Measurements from ENCODE around the gene DBET. TPM values are rescaled to one million over a fixed set of nuclear protein-coding genes. Genes with fewer than 3 reads are reported as not detected.
"Not testable (repeated sequence)": the region's sequence is repeated elsewhere in the genome, so short reads cannot be mapped to it uniquely, and the experiment has no call there.

Gene DBET
- under 1 TPM in 1 of 5 donors, not detected in 4; 0.09 TPM for total RNA-seq
- total RNA-seq (2013) = not detected
- 0 reads per million in 29 experiments for total RNA-seq

GRCh38 chr4:190064342-190064741, at the start of gene DBET:
Gene DBET (plus strand): TSS chr4:190064502.
- ATAC-seq (replicated peaks in 1 of 4); H3K9me3 Mint-ChIP-seq; H3K4me3 ChIP-seq (ENCODE audit: control insufficient read depth in 1 of 2, extremely low read depth in 1 of 2, low read length in 1 of 2); DNase-seq; POLR2A ChIA-PET; H3K36me3 Mint-ChIP-seq; H3K4me1 Mint-ChIP-seq; H3K27ac Mint-ChIP-seq; H3K36me3 ChIP-seq (ENCODE audit: control insufficient read depth in 2 of 2, extremely low read depth in 1 of 2, insufficient read depth in 1 of 2, low read length in 1 of 2); H3K27ac ChIP-seq (ENCODE audit: low read length); H3K9me3 ChIP-seq; H3K27me3 Mint-ChIP-seq; H3K4me3 Mint-ChIP-seq; H3K27me3 ChIP-seq (replicated peaks in 1 of 2; ENCODE audit: control insufficient read depth in 2 of 2, extremely low read depth in 1 of 2, insufficient read depth in 2 of 2, low read length in 1 of 2); CTCF ChIA-PET; H3K4me1 ChIP-seq (ENCODE audit: control insufficient read depth in 1 of 2, extremely low read depth in 1 of 2, insufficient read depth in 2 of 2, low read length in 2 of 2): not testable (repeated sequence)
- WGBS (ENCODE audit: insufficient coverage) = no CpG with 5 or more reads among the region's 2 CpGs

- POLR2A ChIA-PET = no interaction called here
- Mint-ChIP-seq H3K9me3 (peaks cover 0 to 7% (median 0%) of the 10 kb centered on the region in 3 donors), H3K36me3 (no peaks in the 10 kb centered on the region), H3K4me3 (peak overlapping the region; percentile 24 to 61 (median 25)), H3K27me3 (peaks cover 53 to 66% of the 10 kb centered on the region in 2 donors), H3K4me1 (peaks cover 30 to 32% (median 30%) of the 10 kb centered on the region in 3 donors), H3K27ac (no peak overlapping the region)
- Histone ChIP-seq H3K4me3 (ENCODE audit: control insufficient read depth in 1 of 2, extremely low read depth in 1 of 2, low read length in 1 of 2) (no peak overlapping the region), H3K27ac (ENCODE audit: low read length) (no peak overlapping the region), H3K27me3 (replicated peaks in 1 of 2; ENCODE audit: control insufficient read depth in 2 of 2, extremely low read depth in 1 of 2, insufficient read depth in 2 of 2, low read length in 1 of 2) (peaks cover 10 to 53% of the 10 kb centered on the region in 2 experiments), H3K4me1 (ENCODE audit: control insufficient read depth in 1 of 2, extremely low read depth in 1 of 2, insufficient read depth in 2 of 2, low read length in 2 of 2) (peaks cover 0 to 15% of the 10 kb centered on the region in 2 experiments), H3K9me3 (no peaks in the 10 kb centered on the region), H3K36me3 (ENCODE audit: control insufficient read depth in 2 of 2, extremely low read depth in 1 of 2, insufficient read depth in 1 of 2, low read length in 1 of 2) (no peaks in the 10 kb centered on the region)
- CTCF ChIA-PET = no interaction called here
- DNase-seq = peak in 1 of 35 experiments; percentile 9
- peak in 3 of 4 experiments; percentile 45 to 63 (median 56) for ATAC-seq (replicated peaks in 1 of 4)
- 10% methylated on average over 75 of the region's 76 CpGs for WGBS (ENCODE audit: insufficient coverage)
Measured at GRCh38 chr4:190014771-190015537, 49.3 kb upstream of the DBET start.

- no peak overlapping the region for H3K27ac Mint-ChIP-seq
- CTCF ChIA-PET = no interaction called here
- POLR2A ChIA-PET = no interaction called here
- Histone ChIP-seq H3K36me3 (ENCODE audit: control insufficient read depth in 2 of 2, extremely low read depth in 1 of 2, insufficient read depth in 1 of 2, low read length in 1 of 2) (no peaks in the 10 kb centered on the region), H3K4me3 (ENCODE audit: control insufficient read depth in 1 of 2, extremely low read depth in 1 of 2, low read length in 1 of 2) (no peak overlapping the region), H3K9me3 (no peaks in the 10 kb centered on the region), H3K27me3 (replicated peaks in 1 of 2; ENCODE audit: control insufficient read depth in 2 of 2, extremely low read depth in 1 of 2, insufficient read depth in 2 of 2, low read length in 1 of 2) (peaks cover 14 to 61% of the 10 kb centered on the region in 2 experiments), H3K27ac (ENCODE audit: low read length) (no peak overlapping the region), H3K4me1 (ENCODE audit: control insufficient read depth in 1 of 2, extremely low read depth in 1 of 2, insufficient read depth in 2 of 2, low read length in 2 of 2) (peaks cover 0 to 19% of the 10 kb centered on the region in 2 experiments)
- H3K9me3 Mint-ChIP-seq = peaks cover 0 to 7% (median 0%) of the 10 kb centered on the region in 3 donors
- no peaks in the 10 kb centered on the region for H3K36me3 Mint-ChIP-seq
- peak overlapping the region in 2 of 3 donors; percentile 25 to 59 for H3K4me3 Mint-ChIP-seq
- WGBS (ENCODE audit: insufficient coverage) = 20% methylated on average over 35 of the region's 43 CpGs
- ATAC-seq (replicated peaks in 1 of 4) = no peak
- H3K4me1 Mint-ChIP-seq = peaks cover 36 to 40% (median 38%) of the 10 kb centered on the region in 3 donors
- no peak for DNase-seq
- peaks cover 56 to 74% of the 10 kb centered on the region in 2 donors for H3K27me3 Mint-ChIP-seq
Measured at GRCh38 chr4:190015538-190016368, 48.5 kb upstream of the DBET start.

GRCh38 chr4:190016369-190017289, 47.7 kb upstream of the DBET start:
- Mint-ChIP-seq H3K4me3 (peak overlapping the region in 1 of 3 donors; percentile 59), H3K4me1 (peaks cover 42 to 47% (median 43%) of the 10 kb centered on the region in 3 donors), H3K27me3 (peaks cover 59 to 75% of the 10 kb centered on the region in 2 donors)

GRCh38 chr4:190017357-190018200, 46.7 kb upstream of the DBET start:
- Histone ChIP-seq H3K9me3 (no peaks in the 10 kb centered on the region), H3K27ac (ENCODE audit: low read length) (no peak overlapping the region), H3K4me3 (ENCODE audit: control insufficient read depth in 1 of 2, extremely low read depth in 1 of 2, low read length in 1 of 2) (no peak overlapping the region), H3K4me1 (ENCODE audit: control insufficient read depth in 1 of 2, extremely low read depth in 1 of 2, insufficient read depth in 2 of 2, low read length in 2 of 2) (peaks cover 0 to 25% of the 10 kb centered on the region in 2 experiments), H3K36me3 (ENCODE audit: control insufficient read depth in 2 of 2, extremely low read depth in 1 of 2, insufficient read depth in 1 of 2, low read length in 1 of 2) (no peaks in the 10 kb centered on the region), H3K27me3 (replicated peaks in 1 of 2; ENCODE audit: control insufficient read depth in 2 of 2, extremely low read depth in 1 of 2, insufficient read depth in 2 of 2, low read length in 1 of 2) (peaks cover 12 to 65% of the 10 kb centered on the region in 2 experiments)
- H3K27me3 Mint-ChIP-seq = peaks cover 57 to 65% of the 10 kb centered on the region in 2 donors
- H3K4me3 Mint-ChIP-seq = peak overlapping the region in 1 of 3 donors; percentile 59
- H3K4me1 Mint-ChIP-seq = peaks cover 42 to 47% (median 43%) of the 10 kb centered on the region in 3 donors
- CTCF ChIA-PET = no interaction called here
- peaks cover 0 to 7% (median 0%) of the 10 kb centered on the region in 3 donors for H3K9me3 Mint-ChIP-seq
- POLR2A ChIA-PET = no interaction called here
- H3K27ac Mint-ChIP-seq = no peak overlapping the region
- no peaks in the 10 kb centered on the region for H3K36me3 Mint-ChIP-seq
- ATAC-seq (replicated peaks in 1 of 4) = no peak
- 8% methylated on average over 61 of the region's 62 CpGs for WGBS (ENCODE audit: insufficient coverage)
- DNase-seq = no peak

More at GRCh38 chr4:190016369-190017289, 47.7 kb upstream of the DBET start:
- Histone ChIP-seq H3K9me3 (no peaks in the 10 kb centered on the region), H3K36me3 (ENCODE audit: control insufficient read depth in 2 of 2, extremely low read depth in 1 of 2, insufficient read depth in 1 of 2, low read length in 1 of 2) (no peaks in the 10 kb centered on the region), H3K27me3 (replicated peaks in 1 of 2; ENCODE audit: control insufficient read depth in 2 of 2, extremely low read depth in 1 of 2, insufficient read depth in 2 of 2, low read length in 1 of 2) (peaks cover 14 to 68% of the 10 kb centered on the region in 2 experiments), H3K27ac (ENCODE audit: low read length) (no peak overlapping the region), H3K4me1 (ENCODE audit: control insufficient read depth in 1 of 2, extremely low read depth in 1 of 2, insufficient read depth in 2 of 2, low read length in 2 of 2) (peaks cover 0 to 25% of the 10 kb centered on the region in 2 experiments), H3K4me3 (ENCODE audit: control insufficient read depth in 1 of 2, extremely low read depth in 1 of 2, low read length in 1 of 2) (no peak overlapping the region)
- ChIA-PET POLR2A (no interaction called here), CTCF (no interaction called here)
- Mint-ChIP-seq H3K27ac (no peak overlapping the region), H3K36me3 (no peaks in the 10 kb centered on the region), H3K9me3 (peaks cover 0 to 7% (median 0%) of the 10 kb centered on the region in 3 donors)
- WGBS (ENCODE audit: insufficient coverage) = 24% methylated on average over 31 of the region's 43 CpGs
- no peak for DNase-seq
- ATAC-seq (replicated peaks in 1 of 4) = no peak
